NCI-H510A (cell line): ENCODE measurements around the gene FOXD4L1.
"Not testable (repeated sequence)": the region's sequence is repeated elsewhere in the genome, so short reads cannot be mapped to it uniquely, and the experiment has no call there.

ENCODE experiments used
- DNase-seq: peaks from one replicate; lab custom pipeline; 2025; lab: John Stamatoyannopoulos, UW

The FOXD4L1 gene

GRCh38 chr2:113524986-113525385 is 26.5 kb downstream of the FOXD4L1 start:
- not testable (repeated sequence) for DNase-seq

DNA sequence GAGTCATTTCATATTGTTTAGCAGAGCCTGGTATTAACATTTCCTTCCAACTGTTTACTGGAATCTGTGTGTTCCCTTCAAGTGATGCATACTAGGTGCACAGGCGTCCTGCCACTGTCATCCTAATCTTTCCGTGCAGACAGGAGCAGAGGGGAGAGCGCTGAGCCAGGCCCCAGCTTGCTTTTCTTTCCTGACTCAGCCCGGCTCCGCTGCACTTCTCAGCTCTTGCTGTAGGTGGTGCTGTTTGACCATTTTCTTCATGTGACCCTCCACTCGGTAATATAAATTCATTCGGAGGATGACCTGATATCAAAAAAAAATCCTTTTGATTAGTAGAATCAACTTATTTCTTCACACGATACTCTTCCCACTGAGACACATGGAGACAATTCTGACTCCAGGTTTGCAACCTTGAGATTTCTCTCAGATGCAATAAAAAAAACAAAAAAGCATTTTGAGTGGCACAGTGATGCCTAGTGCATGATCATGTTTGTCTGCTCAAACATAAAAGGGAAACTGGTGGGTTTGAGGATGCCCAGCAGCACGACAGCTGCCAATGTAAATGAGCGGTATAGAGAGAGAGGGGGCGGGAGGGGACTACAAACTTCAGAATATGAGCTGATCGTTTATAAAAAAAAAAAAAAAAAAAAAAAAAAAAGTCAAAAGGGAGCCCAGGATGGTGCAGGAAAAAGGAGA is 29.0 kb downstream of the FOXD4L1 start:
- DNase-seq: not testable (repeated sequence)

DNA sequence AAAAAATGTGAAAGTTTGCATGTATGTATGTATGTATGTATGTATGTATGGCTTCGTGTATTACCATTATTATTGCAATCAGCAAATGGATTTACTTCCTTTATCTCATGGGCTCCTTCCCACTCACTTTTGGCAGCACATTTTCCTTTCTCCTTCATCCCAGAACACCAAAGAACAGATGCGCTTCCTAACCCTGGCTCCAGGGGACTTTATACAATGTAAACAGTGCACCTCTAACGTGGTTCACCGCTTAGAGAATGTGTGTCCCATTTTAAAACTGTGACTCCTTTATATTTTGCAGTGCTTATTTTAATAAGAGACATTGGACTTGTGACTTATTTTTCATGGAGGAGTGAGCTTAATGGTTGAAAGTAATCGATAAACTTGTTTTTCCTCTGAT is 29.7 kb downstream of the FOXD4L1 start:
- DNase-seq: not testable (repeated sequence)

- not testable (repeated sequence) for DNase-seq
These were observed 30.4 kb downstream of the FOXD4L1 start for GRCh38 chr2:113528904-113529303.

GRCh38 chr2:113532991-113533390 is 34.5 kb downstream of the FOXD4L1 start:
- not testable (repeated sequence) for DNase-seq

DNA sequence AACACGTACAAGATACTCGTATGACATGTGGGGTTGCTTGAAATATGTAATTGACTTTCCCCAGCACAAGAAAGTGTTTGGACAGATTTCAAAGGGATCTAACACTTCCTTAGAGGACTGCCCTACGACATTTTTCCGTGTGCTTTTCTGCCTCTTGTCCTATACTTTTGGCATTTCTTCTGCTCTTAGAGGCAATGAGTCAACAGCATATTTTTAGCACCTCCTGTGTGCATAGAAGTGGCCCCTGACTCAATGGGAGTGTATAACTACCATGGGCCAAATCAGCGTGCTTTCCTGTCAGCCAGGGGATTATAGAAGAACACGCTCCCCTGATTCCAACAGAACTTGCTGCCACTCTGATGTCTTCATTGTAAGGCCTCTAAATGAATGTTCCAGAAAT is 38.1 kb downstream of the FOXD4L1 start:
- not testable (repeated sequence) for DNase-seq

DNA sequence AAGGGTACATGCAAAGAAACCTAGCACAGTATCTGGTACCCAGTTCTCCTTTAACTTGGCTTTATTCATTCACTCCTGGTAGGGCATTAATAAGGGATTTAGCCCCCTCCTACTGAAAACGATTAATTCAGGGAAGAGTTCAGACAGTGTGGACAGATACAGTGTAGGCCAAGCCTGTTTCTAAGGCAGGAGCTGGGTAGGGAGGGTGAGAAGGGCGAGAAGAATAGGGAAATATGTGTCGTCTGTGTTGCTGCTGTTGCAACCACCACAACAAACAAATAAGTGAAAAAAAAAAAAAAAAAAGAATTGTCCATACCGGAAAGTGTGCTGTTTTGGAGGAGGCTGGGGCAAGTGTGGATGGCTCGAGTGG is 42.4 kb downstream of the FOXD4L1 start:
- DNase-seq: not testable (repeated sequence)

GRCh38 chr2:113541204-113541975 is 42.9 kb downstream of the FOXD4L1 start:
- DNase-seq: not testable (repeated sequence)

DNA sequence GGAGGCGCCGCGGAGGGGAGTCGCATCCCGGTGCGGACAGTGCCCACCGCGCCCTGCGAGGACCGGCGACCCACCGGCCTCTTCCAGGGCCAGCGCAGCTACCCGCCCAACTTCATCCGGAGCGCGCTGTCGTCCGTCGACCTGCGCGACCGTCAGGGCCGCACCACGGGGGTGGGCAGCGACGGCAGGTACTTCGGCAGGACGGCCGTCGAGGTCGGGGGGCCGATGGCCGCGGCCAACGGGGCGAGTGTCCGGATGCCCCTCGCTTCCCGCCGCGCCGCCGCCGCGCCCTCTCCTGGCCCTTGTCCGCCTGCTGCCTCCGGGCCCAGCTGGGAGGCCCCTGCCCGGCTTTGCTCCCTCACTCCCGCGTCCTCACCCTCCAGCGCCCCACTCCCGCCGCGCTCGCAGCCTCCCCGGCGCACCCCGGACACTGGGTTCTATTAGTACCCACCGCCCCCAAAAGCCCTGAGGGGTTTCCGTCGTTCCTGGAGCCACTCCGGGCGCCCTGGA is 43.6 kb downstream of the FOXD4L1 start:
- not testable (repeated sequence) for DNase-seq

DNA sequence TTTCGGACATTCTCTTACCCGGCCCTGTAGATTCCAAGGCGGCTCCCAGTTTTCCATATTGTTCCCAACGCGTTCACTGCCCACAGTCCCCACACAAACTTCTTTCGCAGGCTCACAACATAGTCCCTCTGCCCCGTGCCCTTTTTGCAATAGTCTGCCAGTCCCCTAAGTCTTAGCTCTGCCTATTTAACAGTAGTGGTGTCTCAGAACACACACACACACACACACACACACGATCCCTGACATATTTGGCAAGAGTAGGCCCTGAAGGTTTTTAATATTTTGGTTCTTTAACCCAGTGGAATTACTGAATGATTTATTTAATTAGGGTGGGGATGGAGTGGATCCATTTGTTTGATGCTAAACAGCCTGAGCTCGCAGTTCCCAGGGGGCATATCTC is 44.1 kb downstream of the FOXD4L1 start:
- DNase-seq: not testable (repeated sequence)
